Measurements from ENCODE around the gene EHMT1.
"Not testable (repeated sequence)": the region's sequence is repeated elsewhere in the genome, so short reads cannot be mapped to it uniquely, and the experiment has no call there.

Gene EHMT1

GRCh38 chr9:137707361-137707760 lies 88.6 kb downstream of the EHMT1 start:
- Histone ChIP-seq H3K4me3 (ENCODE audit: low read length) (no peak overlapping the region), H3K9me3 (ENCODE audit: low read length) (peaks cover 11% of the 10 kb centered on the region), H3K36me3 (ENCODE audit: insufficient read depth, low read length) (peaks cover 15% of the 10 kb centered on the region)

GRCh38 chr9:137708590-137709284 lies 89.9 kb downstream of the EHMT1 start:
- Histone ChIP-seq H2AFZ (ENCODE audit: low read depth, low read length) (no peak overlapping the region), H3K27me3 (ENCODE audit: insufficient read depth, low read length) (no peaks in the 10 kb centered on the region), H3K4me3 (ENCODE audit: low read length) (no peak overlapping the region), H3K9me3 (ENCODE audit: low read length) (peaks cover 2% of the 10 kb centered on the region), H3K36me3 (ENCODE audit: insufficient read depth, low read length) (peaks cover 17% of the 10 kb centered on the region), H3K4me1 (ENCODE audit: insufficient read depth, low read length) (no peaks in the 10 kb centered on the region)

More at GRCh38 chr9:137707361-137707760, 88.6 kb downstream of the EHMT1 start:
- H3K4me1 ChIP-seq (ENCODE audit: insufficient read depth, low read length) = no peaks in the 10 kb centered on the region
- H3K27me3 ChIP-seq (ENCODE audit: insufficient read depth, low read length) = no peaks in the 10 kb centered on the region
- H2AFZ ChIP-seq (ENCODE audit: low read depth, low read length) = no peak overlapping the region

- peaks cover 21% of the 10 kb centered on the region for H3K36me3 ChIP-seq (ENCODE audit: insufficient read depth, low read length)
- H3K4me3 ChIP-seq (ENCODE audit: low read length) = no peak overlapping the region
- no peak overlapping the region for H2AFZ ChIP-seq (ENCODE audit: low read depth, low read length)
- H3K9me3 ChIP-seq (ENCODE audit: low read length) = peaks cover 3% of the 10 kb centered on the region
- H3K4me1 ChIP-seq (ENCODE audit: insufficient read depth, low read length) = no peaks in the 10 kb centered on the region
- no peaks in the 10 kb centered on the region for H3K27me3 ChIP-seq (ENCODE audit: insufficient read depth, low read length)
Measured at GRCh38 chr9:137709411-137710101, 90.8 kb downstream of the EHMT1 start.

- peaks cover 7% of the 10 kb centered on the region for H3K9me3 ChIP-seq (ENCODE audit: low read length)
- no peak overlapping the region for H2AFZ ChIP-seq (ENCODE audit: low read depth, low read length)
- H3K27me3 ChIP-seq (ENCODE audit: insufficient read depth, low read length) = no peaks in the 10 kb centered on the region
- no peaks in the 10 kb centered on the region for H3K4me1 ChIP-seq (ENCODE audit: insufficient read depth, low read length)
- H3K4me3 ChIP-seq (ENCODE audit: low read length) = no peak overlapping the region
- H3K36me3 ChIP-seq (ENCODE audit: insufficient read depth, low read length) = peaks cover 21% of the 10 kb centered on the region
Measured at GRCh38 chr9:137710704-137711103, 91.9 kb downstream of the EHMT1 start.

GRCh38 chr9:137711678-137712105 lies 92.9 kb downstream of the EHMT1 start:
- Histone ChIP-seq H3K9me3 (ENCODE audit: low read length) (peaks cover 9% of the 10 kb centered on the region), H3K27me3 (ENCODE audit: insufficient read depth, low read length) (no peaks in the 10 kb centered on the region), H2AFZ (ENCODE audit: low read depth, low read length) (no peak overlapping the region), H3K4me1 (ENCODE audit: insufficient read depth, low read length) (no peaks in the 10 kb centered on the region), H3K4me3 (ENCODE audit: low read length) (no peak overlapping the region), H3K36me3 (ENCODE audit: insufficient read depth, low read length) (peaks cover 25% of the 10 kb centered on the region)

- no peaks in the 10 kb centered on the region for H3K27me3 ChIP-seq (ENCODE audit: insufficient read depth, low read length)
- H3K4me1 ChIP-seq (ENCODE audit: insufficient read depth, low read length) = no peaks in the 10 kb centered on the region
- H3K4me3 ChIP-seq (ENCODE audit: low read length) = no peak overlapping the region
- H3K9me3 ChIP-seq (ENCODE audit: low read length) = peaks cover 19% of the 10 kb centered on the region
- no peak overlapping the region for H2AFZ ChIP-seq (ENCODE audit: low read depth, low read length)
- H3K36me3 ChIP-seq (ENCODE audit: insufficient read depth, low read length) = peaks cover 52% of the 10 kb centered on the region
Measured at GRCh38 chr9:137715321-137715720, 96.5 kb downstream of the EHMT1 start.

GRCh38 chr9:137715866-137716693 lies 97.3 kb downstream of the EHMT1 start:
- not testable (repeated sequence) for H3K4me3 ChIP-seq (ENCODE audit: low read length); H2AFZ ChIP-seq (ENCODE audit: low read depth, low read length); H3K27me3 ChIP-seq (ENCODE audit: insufficient read depth, low read length); H3K4me1 ChIP-seq (ENCODE audit: insufficient read depth, low read length)
- Histone ChIP-seq H3K9me3 (ENCODE audit: low read length) (peaks cover 19% of the 10 kb centered on the region), H3K36me3 (ENCODE audit: insufficient read depth, low read length) (peaks cover 56% of the 10 kb centered on the region)

- Histone ChIP-seq H3K4me3 (ENCODE audit: low read length) (no peak overlapping the region), H3K27me3 (ENCODE audit: insufficient read depth, low read length) (no peaks in the 10 kb centered on the region), H3K4me1 (ENCODE audit: insufficient read depth, low read length) (no peaks in the 10 kb centered on the region), H3K9me3 (ENCODE audit: low read length) (peaks cover 17% of the 10 kb centered on the region), H2AFZ (ENCODE audit: low read depth, low read length) (no peak overlapping the region), H3K36me3 (ENCODE audit: insufficient read depth, low read length) (peaks cover 55% of the 10 kb centered on the region)
Measured at GRCh38 chr9:137716694-137717287, 98.0 kb downstream of the EHMT1 start.

GRCh38 chr9:137717776-137718327 lies 99.0 kb downstream of the EHMT1 start:
- Histone ChIP-seq H3K9me3 (ENCODE audit: low read length) (peaks cover 17% of the 10 kb centered on the region), H3K36me3 (ENCODE audit: insufficient read depth, low read length) (peaks cover 47% of the 10 kb centered on the region), H3K4me1 (ENCODE audit: insufficient read depth, low read length) (no peaks in the 10 kb centered on the region), H3K27me3 (ENCODE audit: insufficient read depth, low read length) (no peaks in the 10 kb centered on the region), H3K4me3 (ENCODE audit: low read length) (no peak overlapping the region), H2AFZ (ENCODE audit: low read depth, low read length) (no peak overlapping the region)

GRCh38 chr9:137719194-137719593 lies 100.4 kb downstream of the EHMT1 start:
- no peak overlapping the region for H2AFZ ChIP-seq (ENCODE audit: low read depth, low read length)
- no peaks in the 10 kb centered on the region for H3K27me3 ChIP-seq (ENCODE audit: insufficient read depth, low read length)
- peaks cover 44% of the 10 kb centered on the region for H3K36me3 ChIP-seq (ENCODE audit: insufficient read depth, low read length)
- peaks cover 19% of the 10 kb centered on the region for H3K9me3 ChIP-seq (ENCODE audit: low read length)
- no peak overlapping the region for H3K4me3 ChIP-seq (ENCODE audit: low read length)
- H3K4me1 ChIP-seq (ENCODE audit: insufficient read depth, low read length) = no peaks in the 10 kb centered on the region

GRCh38 chr9:137720571-137721110 lies 101.8 kb downstream of the EHMT1 start:
- peaks cover 53% of the 10 kb centered on the region for H3K36me3 ChIP-seq (ENCODE audit: insufficient read depth, low read length)
- no peak overlapping the region for H3K4me3 ChIP-seq (ENCODE audit: low read length)
- H3K4me1 ChIP-seq (ENCODE audit: insufficient read depth, low read length) = no peaks in the 10 kb centered on the region
- H3K27me3 ChIP-seq (ENCODE audit: insufficient read depth, low read length) = no peaks in the 10 kb centered on the region
- no peak overlapping the region for H2AFZ ChIP-seq (ENCODE audit: low read depth, low read length)
- H3K9me3 ChIP-seq (ENCODE audit: low read length) = peaks cover 26% of the 10 kb centered on the region

- Histone ChIP-seq H3K4me3 (ENCODE audit: low read length) (no peak overlapping the region), H3K36me3 (ENCODE audit: insufficient read depth, low read length) (peaks cover 57% of the 10 kb centered on the region), H2AFZ (ENCODE audit: low read depth, low read length) (no peak overlapping the region), H3K9me3 (ENCODE audit: low read length) (peaks cover 31% of the 10 kb centered on the region), H3K4me1 (ENCODE audit: insufficient read depth, low read length) (no peaks in the 10 kb centered on the region), H3K27me3 (ENCODE audit: insufficient read depth, low read length) (no peaks in the 10 kb centered on the region)
Measured at GRCh38 chr9:137721479-137721878, 102.7 kb downstream of the EHMT1 start.
